ENCODE results near the gene SNRPD2. TPM values are rescaled to one million over a fixed set of nuclear protein-coding genes. Genes with fewer than 3 reads are reported as not detected.

The SNRPD2 gene
- total and polyA plus RNA-seq, 9 donors = 279 to 508 (median 382) TPM

DNA sequence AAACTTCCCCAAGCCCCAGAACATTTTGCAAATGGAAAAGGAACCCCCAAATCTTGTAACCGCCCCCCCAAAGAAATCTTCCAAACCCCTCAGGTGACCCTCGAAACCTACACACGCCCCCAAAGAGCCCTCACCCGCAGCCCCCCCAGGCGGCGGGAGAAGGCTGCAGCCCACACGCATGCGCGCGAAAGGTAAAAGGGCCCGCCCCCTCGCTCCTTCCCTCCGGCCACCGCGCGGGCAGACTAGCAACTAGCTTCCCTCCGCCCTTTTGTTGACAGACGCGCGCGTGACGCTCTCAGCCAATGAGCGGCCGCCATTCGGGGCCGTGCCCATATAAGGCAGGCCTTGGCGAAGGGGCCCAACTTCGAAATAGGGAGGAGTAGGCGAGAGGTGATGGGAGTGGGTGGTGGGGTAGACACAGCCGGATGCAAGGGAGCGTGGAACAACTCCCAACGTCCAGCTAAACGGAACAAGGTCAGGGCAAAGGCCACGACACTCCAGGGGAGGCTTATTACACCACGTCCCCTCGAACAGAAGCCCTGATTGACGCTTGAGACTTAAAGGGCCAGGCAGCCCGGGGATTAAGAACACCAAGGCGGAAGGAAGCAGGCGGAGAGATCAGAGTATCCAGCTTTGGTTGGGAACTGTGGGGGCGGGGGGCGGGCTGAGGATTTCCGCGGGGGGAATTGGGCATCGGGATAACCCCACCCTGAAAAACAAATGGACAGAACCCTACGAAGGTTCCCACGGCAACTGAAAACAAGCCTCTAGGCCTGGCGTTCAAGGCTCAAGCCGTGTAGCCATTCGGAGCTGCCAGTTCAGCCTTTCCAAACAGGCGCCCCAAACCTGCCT is 25.6 kb upstream of the SNRPD2 start:
- Histone ChIP-seq H3K27ac (peak overlapping the region; percentile 66 to 74), H3K9me3 (no peaks in the 10 kb centered on the region), H3K36me3 (no peaks in the 10 kb centered on the region), H3K4me1 (ENCODE audit: insufficient read depth) (peaks cover 5% of the 10 kb centered on the region), H3K4me3 (peak overlapping the region; percentile 52), H3K27me3 (no peaks in the 10 kb centered on the region)
- 0 to 2% (median 1%) methylated on average over 51 of the region's 51 CpGs for WGBS, 3 donors
- peak; percentile 99 for DNase-seq
- intact Hi-C loops (cut with DNase I) = loop anchor here in 2 of 4 donors (5.0 to 10.0 kb wide), 2 partner anchors 47 to 50 kb away; partner anchors contain the start of gene SIX5 (in 2 of the 2)
- peak; percentile 61 for TF ChIP-seq POLR2A (IDR thresholded peaks at IDR 0.05)
- peak in 2 of 3 donors; percentile 28 to 50 for TF ChIP-seq CTCF (IDR thresholded peaks at IDR 0.05)
- peak; percentile 82 for TF ChIP-seq EP300 (IDR thresholded peaks at IDR 0.05)

GRCh38 chr19:45716359-45717130 is 24.8 kb upstream of the SNRPD2 start:
- WGBS, 3 donors = 0 to 1% (median 1%) methylated on average over 24 of the region's 24 CpGs
- TF ChIP-seq EP300 (IDR thresholded peaks at IDR 0.05) (no peak), POLR2A (IDR thresholded peaks at IDR 0.05) (no peak), CTCF (IDR thresholded peaks at IDR 0.05) (no peak)
- Histone ChIP-seq H3K27me3 (no peaks in the 10 kb centered on the region), H3K9me3 (no peaks in the 10 kb centered on the region), H3K4me1 (ENCODE audit: insufficient read depth) (peaks cover 7% of the 10 kb centered on the region), H3K27ac (peak overlapping the region; percentile 39 to 74), H3K36me3 (no peaks in the 10 kb centered on the region), H3K4me3 (peak overlapping the region; percentile 48)
- peak in 3 of 5 donors; percentile 21 to 41 (median 40) for DNase-seq
- intact Hi-C loops (cut with DNase I) = loop anchor here in 2 of 4 donors (5.0 to 10.0 kb wide), 2 partner anchors 48 to 51 kb away; partner anchors contain the start of gene SIX5 (in 2 of the 2)

GRCh38 chr19:45715139-45715538 is 23.4 kb upstream of the SNRPD2 start:
- no peaks in the 10 kb centered on the region for H3K27me3 ChIP-seq
- intact Hi-C loops (cut with DNase I) = loop anchor here in 2 of 4 donors (5.0 to 10.0 kb wide), 2 partner anchors 50 to 52 kb away; partner anchors contain the start of gene SIX5 (in 2 of the 2)
- no peak overlapping the region for H3K27ac ChIP-seq
- H3K36me3 ChIP-seq = no peaks in the 10 kb centered on the region
- no peak overlapping the region for H3K4me3 ChIP-seq
- DNase-seq = no peak
- H3K4me1 ChIP-seq (ENCODE audit: insufficient read depth) = peaks cover 7% of the 10 kb centered on the region
- TF ChIP-seq POLR2A (IDR thresholded peaks at IDR 0.05) = no peak
- TF ChIP-seq EP300 (IDR thresholded peaks at IDR 0.05) = no peak
- no peak for TF ChIP-seq CTCF (IDR thresholded peaks at IDR 0.05)
- no peaks in the 10 kb centered on the region for H3K9me3 ChIP-seq
- 91 to 92% (median 92%) methylated on average over 3 of the region's 3 CpGs for WGBS, 3 donors

DNA sequence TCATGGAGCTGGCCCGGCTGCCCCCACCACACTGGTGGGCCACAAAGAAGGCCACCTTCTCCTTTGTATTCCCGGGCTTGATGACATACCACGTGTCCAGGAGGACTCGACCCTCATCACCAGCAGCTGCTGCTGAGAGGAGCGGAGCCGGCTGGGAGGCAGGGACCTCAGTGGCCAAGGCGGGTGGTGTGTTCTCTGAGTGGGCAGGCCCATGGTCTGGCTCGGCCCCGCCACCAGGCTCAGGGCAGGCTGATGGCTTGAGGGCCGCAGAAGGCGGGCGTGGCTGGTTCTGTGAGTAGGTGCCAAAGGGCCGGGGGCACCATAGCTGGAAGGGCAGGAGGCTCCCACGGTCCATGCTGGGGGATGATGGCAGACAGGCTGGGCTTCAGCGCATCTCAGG is 21.4 kb upstream of the SNRPD2 start:
- no peak overlapping the region for H3K27ac ChIP-seq
- H3K9me3 ChIP-seq = no peaks in the 10 kb centered on the region
- WGBS, 3 donors = 83 to 91% (median 83%) methylated on average over 15 of the region's 15 CpGs
- no peak for DNase-seq
- no peak overlapping the region for H3K4me3 ChIP-seq
- intact Hi-C loops (cut with DNase I) = loop anchor here in 1 of 4 donors (10.0 kb wide), 1 partner anchor 52 kb away; the partner anchor contains the start of gene SIX5
- H3K36me3 ChIP-seq = no peaks in the 10 kb centered on the region
- peaks cover 5% of the 10 kb centered on the region for H3K4me1 ChIP-seq (ENCODE audit: insufficient read depth)
- TF ChIP-seq POLR2A (IDR thresholded peaks at IDR 0.05) (no peak), CTCF (IDR thresholded peaks at IDR 0.05) (no peak), EP300 (IDR thresholded peaks at IDR 0.05) (no peak)
- H3K27me3 ChIP-seq = no peaks in the 10 kb centered on the region

Data from ovary (tissue), 9 donors.